ENCODE measurements around the gene PPM1D. TPM values are rescaled to one million over a fixed set of nuclear protein-coding genes. Genes with fewer than 3 reads are reported as not detected.

The PPM1D gene
- total and polyA plus RNA-seq, 2 of the 13 experiments (the other 11 are each of a cell fraction or from before 2014, with no cell fraction given): 8.0 to 26.2 TPM

DNA sequence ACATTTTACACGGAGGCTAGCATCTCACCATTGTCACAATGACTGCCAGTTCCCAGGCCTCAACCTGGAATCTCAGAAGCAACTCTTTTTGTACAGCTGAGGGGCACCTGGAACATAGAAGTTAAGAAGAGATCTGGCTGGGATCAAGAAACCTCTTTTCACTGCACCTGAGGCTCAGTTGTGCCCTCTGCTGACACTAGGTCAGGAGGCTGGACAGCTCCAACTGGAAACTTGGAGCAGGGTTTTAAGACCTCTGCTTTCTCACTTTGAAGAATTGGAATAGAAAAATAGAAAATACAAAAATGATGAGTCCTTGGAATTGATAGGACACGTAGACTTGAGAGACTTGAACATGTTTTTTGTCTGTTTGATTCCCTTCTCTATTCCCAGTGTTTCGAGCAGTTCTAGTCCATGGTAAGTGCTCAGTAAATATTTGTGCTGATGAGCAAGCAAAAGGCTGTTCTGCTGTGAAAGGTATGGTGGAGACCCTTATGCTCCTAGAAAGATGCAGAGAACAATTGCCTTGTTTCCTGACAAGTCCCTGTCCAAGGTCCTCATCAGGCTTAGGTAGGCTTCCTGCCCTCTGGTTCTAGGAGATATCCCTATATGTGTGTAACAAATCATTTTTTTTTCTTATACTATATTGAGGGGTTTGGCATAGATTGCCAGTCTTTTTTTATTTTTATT, 13.6 kb upstream of the PPM1D start (continued):
- no peak for TF ChIP-seq ZNF770 (CRISPR knock-in tag; IDR thresholded peaks at IDR 0.05)
- TF ChIP-seq ZKSCAN8 (CRISPR knock-in tag; IDR thresholded peaks at IDR 0.05; ENCODE audit: borderline replicate concordance): 0 out of 2 replicates have a peak, but pooled peaks have one; percentile 34
- no peak for TF ChIP-seq POLR2G (IDR thresholded peaks at IDR 0.05; ENCODE audit: low read depth, low read length)
- TF ChIP-seq ATRX (CRISPR knock-in tag; IDR thresholded peaks at IDR 0.05; ENCODE audit: borderline replicate concordance): no peak

- H3K27ac ChIP-seq (ENCODE audit: extremely low read length, insufficient read depth, low read length): no peak overlapping the region
- POLR2A ChIA-PET: interaction anchor here (2.7 kb wide), 1 partner anchor 10 kb away, joined by 22 read pairs; the partner anchor contains the start of gene PPM1D
- 0 out of 5 replicates have a peak, but pooled peaks cover 0 to 3% of the 10 kb centered on the region in 2 experiments for H3K36me3 ChIP-seq (replicated peaks in 1 of 2; ENCODE audit: control insufficient read depth in 1 of 2, insufficient read depth in 2 of 2, low read length in 2 of 2)
- FAIRE-seq: no peak
- intact Hi-C loops (cut with micrococcal nuclease; ENCODE audit: unreplicated experiment): no loop called here
- no peak overlapping the region for H3K4me3 ChIP-seq (replicated peaks in 1 of 3; ENCODE audit: insufficient read depth in 1 of 3, low read depth in 2 of 3, low read length in 3 of 3)
- H3K27me3 ChIP-seq (ENCODE audit: control insufficient read depth in 1 of 2, insufficient read depth in 2 of 2, low read length in 2 of 2): no peaks in the 10 kb centered on the region
- CTCF ChIA-PET (ENCODE audit: low intra/inter-chr PET ratio, low total read pairs): no interaction called here
- H3K4me2 ChIP-seq (ENCODE audit: low read depth, low read length): no peak overlapping the region
- H3K79me2 ChIP-seq (ENCODE audit: insufficient read depth, low read length): no peaks in the 10 kb centered on the region
- no TSS peak for BruUV-seq (replicated peaks)
- TF ChIP-seq HNRNPH1 (optimal IDR thresholded peaks at IDR 0.05; ENCODE audit: low read depth, low read length) (no peak), ZNF883 (CRISPR knock-in tag; IDR thresholded peaks at IDR 0.05; ENCODE audit: not compliant biosample characterization) (no peak), ZBTB7A (CRISPR knock-in tag; IDR thresholded peaks at IDR 0.05) (no peak), ZMYM4 (CRISPR knock-in tag; IDR thresholded peaks at IDR 0.05) (no peak), ZNF776 (CRISPR knock-in tag; IDR thresholded peaks at IDR 0.05) (no peak), TOE1 (CRISPR knock-in tag; IDR thresholded peaks at IDR 0.05) (no peak), SALL1 (CRISPR knock-in tag; IDR thresholded peaks at IDR 0.05) (no peak), HOXA9 (CRISPR knock-in tag; IDR thresholded peaks at IDR 0.05; ENCODE audit: borderline replicate concordance) (no peak), GLI4 (CRISPR knock-in tag; IDR thresholded peaks at IDR 0.05; ENCODE audit: borderline replicate concordance) (no peak), ZFAT (CRISPR knock-in tag; conservative IDR thresholded peaks at IDR 0.05) (no peak), RFXANK (CRISPR knock-in tag; IDR thresholded peaks at IDR 0.05) (no peak), ZNF558 (CRISPR knock-in tag; IDR thresholded peaks at IDR 0.05; ENCODE audit: borderline replicate concordance) (no peak), SP1 (IDR thresholded peaks at IDR 0.05) (no peak), SP1 (CRISPR knock-in tag; IDR thresholded peaks at IDR 0.05) (no peak), ZNF678 (CRISPR knock-in tag; IDR thresholded peaks at IDR 0.05) (no peak), ZNF205 (CRISPR knock-in tag; IDR thresholded peaks at IDR 0.05) (no peak), TP53 (CRISPR knock-in tag; conservative IDR thresholded peaks at IDR 0.05) (no peak), ZNF333 (CRISPR knock-in tag; IDR thresholded peaks at IDR 0.05; ENCODE audit: borderline replicate concordance) (no peak)
- TF ChIP-seq, protein P1, sequence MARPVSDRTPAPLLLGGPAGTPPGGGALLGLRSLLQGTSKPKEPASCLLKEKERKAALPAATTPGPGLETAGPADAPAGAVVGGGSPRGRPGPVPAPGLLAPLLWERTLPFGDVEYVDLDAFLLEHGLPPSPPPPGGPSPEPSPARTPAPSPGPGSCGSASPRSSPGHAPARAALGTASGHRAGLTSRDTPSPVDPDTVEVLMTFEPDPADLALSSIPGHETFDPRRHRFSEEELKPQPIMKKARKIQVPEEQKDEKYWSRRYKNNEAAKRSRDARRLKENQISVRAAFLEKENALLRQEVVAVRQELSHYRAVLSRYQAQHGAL (CRISPR knock-in tag; IDR thresholded peaks at IDR 0.05; ENCODE audit: not compliant biosample characterization): no peak
- no peak for DNase-seq (ENCODE audit: low spot score)
- H3K9me3 ChIP-seq (ENCODE audit: low read length): no peaks in the 10 kb centered on the region
- 48% methylated on average over 5 of the region's 5 CpGs for WGBS (ENCODE audit: low lambda C conversion rate)
- ATAC-seq: no peak
- in situ Hi-C loops (cut with HindIII; ENCODE audit: extremely low pct_ligation_motif_present, low pct_unique_long_range_greater_than_20kb): no loop called here
- peaks cover 16% of the 10 kb centered on the region for H3K4me1 ChIP-seq (ENCODE audit: insufficient read depth, low read length)
- H3K9ac ChIP-seq (ENCODE audit: insufficient read depth, low read depth, low read length): no peak overlapping the region
- H2AFZ ChIP-seq (ENCODE audit: low read length): no peak overlapping the region
- H4K20me1 ChIP-seq (ENCODE audit: insufficient read depth, low read length): no peaks in the 10 kb centered on the region
Measured at GRCh38 chr17:60590070-60590469, 9.9 kb upstream of the PPM1D start.

All from HepG2 (cell line).